ENCODE results near the gene MCHR1.
"Not testable (repeated sequence)": the region's sequence is repeated elsewhere in the genome, so short reads cannot be mapped to it uniquely, and the experiment has no call there.

Gene MCHR1

DNA sequence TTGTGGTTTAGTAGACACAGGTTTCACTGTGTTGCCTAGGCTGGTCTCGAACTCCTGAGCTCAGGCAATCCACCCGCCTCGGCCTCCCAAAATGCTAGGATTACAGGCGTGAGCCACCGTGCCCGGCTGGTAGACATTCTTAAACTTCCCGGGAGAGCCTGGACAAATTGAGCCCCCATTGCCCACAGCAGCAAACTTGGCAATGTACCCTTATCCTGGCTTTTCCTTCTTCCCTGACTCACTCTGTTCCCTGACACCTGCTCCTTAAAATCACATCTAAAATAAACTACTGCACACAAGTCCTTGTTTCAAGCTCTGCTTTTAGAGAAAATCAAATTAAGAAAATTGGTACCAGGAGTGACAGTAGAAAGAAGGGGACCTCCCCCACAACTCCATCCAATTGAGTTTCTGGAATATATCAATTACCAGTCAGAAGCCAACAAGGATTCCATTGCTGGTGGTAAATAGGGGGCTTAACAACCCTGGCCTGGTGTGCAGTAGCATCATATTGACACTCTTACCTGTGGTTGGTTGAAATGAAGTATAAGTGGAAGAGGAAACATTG is 7.4 kb upstream of the MCHR1 start:
- Mint-ChIP-seq H3K27ac (no peak overlapping the region), H3K4me1 (ENCODE audit: low read depth) (peaks cover 11% of the 10 kb centered on the region), H3K9me3 (ENCODE audit: low read depth) (no peaks in the 10 kb centered on the region), H3K27me3 (no peaks in the 10 kb centered on the region), H3K36me3 (peaks cover 2% of the 10 kb centered on the region), H3K4me3 (no peak overlapping the region)

DNA sequence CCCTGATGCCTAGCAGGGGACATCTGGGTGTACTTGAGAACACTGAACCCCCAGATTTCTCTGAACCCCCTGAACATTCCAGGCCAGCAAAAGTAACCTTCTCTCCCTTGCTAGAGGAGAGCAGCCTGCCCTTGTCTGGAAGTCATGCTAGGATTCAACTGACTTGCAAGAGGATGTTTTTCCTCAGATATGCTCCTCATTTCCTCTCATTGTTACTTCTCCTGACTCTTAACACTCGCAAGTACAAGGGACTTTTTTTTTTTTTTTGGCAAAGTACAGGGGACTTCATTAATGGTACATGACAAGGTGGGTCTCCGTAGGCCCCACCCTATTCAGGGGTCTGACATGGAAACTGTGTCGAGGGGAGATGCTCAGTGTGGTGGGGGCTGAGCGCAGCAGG is 6.3 kb upstream of the MCHR1 start:
- peaks cover 2% of the 10 kb centered on the region for H3K36me3 Mint-ChIP-seq
- no peak overlapping the region for H3K4me3 Mint-ChIP-seq
- no peaks in the 10 kb centered on the region for H3K27me3 Mint-ChIP-seq
- H3K4me1 Mint-ChIP-seq (ENCODE audit: low read depth) = peaks cover 10% of the 10 kb centered on the region
- no peaks in the 10 kb centered on the region for H3K9me3 Mint-ChIP-seq (ENCODE audit: low read depth)
- H3K27ac Mint-ChIP-seq = no peak overlapping the region

DNA sequence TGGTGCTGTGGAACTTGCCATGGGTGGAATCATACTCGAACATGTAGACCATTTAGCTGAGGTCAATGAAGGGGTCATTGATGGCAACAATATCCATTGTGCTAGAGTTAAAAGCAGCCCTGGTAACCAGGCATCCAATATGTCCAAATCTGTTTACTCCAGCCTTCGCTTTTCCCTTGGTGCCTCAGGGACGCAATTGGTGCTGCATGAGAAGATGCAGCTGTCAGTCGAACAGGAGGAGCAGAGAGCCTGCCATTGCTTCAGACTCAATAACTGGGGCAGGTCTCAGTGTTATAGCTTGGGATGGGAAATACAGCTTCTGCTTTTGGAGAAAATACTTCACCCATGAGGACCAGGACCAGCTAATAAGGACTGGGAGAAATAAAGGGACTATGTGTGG is 5.0 kb upstream of the MCHR1 start:
- Mint-ChIP-seq H3K27me3 (peaks cover 1% of the 10 kb centered on the region), H3K4me1 (ENCODE audit: low read depth) (peaks cover 2% of the 10 kb centered on the region), H3K4me3 (no peak overlapping the region), H3K27ac (no peak overlapping the region), H3K9me3 (ENCODE audit: low read depth) (no peaks in the 10 kb centered on the region), H3K36me3 (no peaks in the 10 kb centered on the region)

DNA sequence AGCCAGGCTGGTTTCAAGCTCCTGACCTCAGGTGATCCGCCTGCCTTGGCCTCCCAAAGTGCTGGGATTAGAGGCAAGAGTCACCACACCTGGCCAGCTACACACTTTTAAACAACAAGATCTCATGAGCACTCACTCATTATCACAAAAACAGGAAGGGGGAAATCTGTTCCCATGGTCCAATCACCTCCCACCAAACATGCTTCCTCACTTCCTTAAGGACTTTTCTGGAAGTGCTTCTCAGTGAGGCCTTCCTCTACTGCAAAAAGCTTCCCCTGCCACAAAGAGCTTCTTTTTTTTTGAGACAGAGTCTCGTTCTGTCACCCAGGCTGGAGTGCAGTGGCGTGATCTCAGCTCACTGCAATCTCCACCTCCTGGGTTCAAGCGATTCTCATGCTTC is 3.1 kb upstream of the MCHR1 start:
- H3K36me3 Mint-ChIP-seq; H3K9me3 Mint-ChIP-seq (ENCODE audit: low read depth); H3K4me1 Mint-ChIP-seq (ENCODE audit: low read depth); H3K4me3 Mint-ChIP-seq; H3K27ac Mint-ChIP-seq: not testable (repeated sequence)
- H3K27me3 Mint-ChIP-seq = peaks cover 10% of the 10 kb centered on the region

DNA sequence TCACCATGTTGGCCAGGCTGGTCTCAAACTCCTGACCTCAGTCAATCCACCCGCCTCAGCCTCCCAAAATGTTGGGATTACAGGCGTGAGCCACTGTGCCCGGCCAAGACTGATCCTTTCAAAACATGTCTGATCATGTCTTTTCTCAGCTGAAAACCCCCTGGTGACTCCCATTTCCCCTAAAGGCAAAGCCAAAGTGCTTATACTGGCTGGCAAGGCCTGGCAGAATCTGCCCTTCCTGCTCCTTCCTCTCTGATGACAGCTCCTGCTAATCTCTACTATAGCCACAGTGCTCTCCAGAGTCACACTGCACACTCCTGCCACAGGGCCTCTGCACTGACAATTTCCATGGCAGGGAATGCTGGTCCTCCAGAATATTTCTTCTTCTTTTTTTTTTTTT is 2.6 kb upstream of the MCHR1 start:
- H3K9me3 Mint-ChIP-seq (ENCODE audit: low read depth) = no peaks in the 10 kb centered on the region
- no peak overlapping the region for H3K4me3 Mint-ChIP-seq
- H3K27me3 Mint-ChIP-seq = peaks cover 10% of the 10 kb centered on the region
- H3K4me1 Mint-ChIP-seq (ENCODE audit: low read depth) = peaks cover under 1% of the 10 kb centered on the region
- no peaks in the 10 kb centered on the region for H3K36me3 Mint-ChIP-seq
- H3K27ac Mint-ChIP-seq = no peak overlapping the region

DNA sequence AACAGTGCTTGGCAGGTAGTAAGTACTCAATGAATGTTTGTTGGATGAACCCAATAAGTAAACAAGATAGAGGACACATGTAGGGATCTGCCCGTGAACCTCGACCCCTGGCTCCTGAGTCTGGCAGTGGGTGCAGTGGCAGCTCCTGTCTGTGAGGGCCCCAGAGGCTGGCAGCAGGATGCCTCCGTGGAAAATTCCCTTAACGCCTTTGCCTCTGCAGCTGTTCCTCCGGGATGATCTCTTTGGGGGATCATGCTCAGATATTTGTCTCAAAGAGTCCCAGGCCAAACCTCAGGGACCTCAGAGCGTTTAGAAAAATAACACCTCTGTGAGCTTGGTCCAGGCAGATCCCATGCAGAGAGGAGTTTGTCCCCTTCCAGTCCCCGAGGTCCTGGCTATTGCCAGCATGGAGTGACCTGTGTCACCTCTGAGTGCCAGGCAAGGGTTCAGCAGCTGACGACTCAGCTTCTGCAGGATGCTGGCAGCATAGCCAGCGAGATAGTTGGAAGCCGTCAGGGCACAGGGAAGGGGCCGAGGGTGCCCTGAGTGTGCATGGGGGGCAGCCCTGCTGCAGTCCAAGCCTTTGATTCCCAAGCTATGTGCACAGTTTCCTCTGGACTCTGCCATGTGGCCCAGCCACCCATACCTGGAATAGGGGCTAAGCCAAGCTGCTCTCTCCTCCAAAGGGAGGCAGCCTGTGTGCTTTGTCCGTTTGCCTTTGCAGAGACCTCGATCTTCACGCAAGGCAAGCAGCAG is 613 bp upstream of the MCHR1 start:
- H3K4me1 Mint-ChIP-seq (ENCODE audit: low read depth) = peaks cover 16% of the 10 kb centered on the region
- no peak overlapping the region for H3K27ac Mint-ChIP-seq
- H3K4me3 Mint-ChIP-seq = no peak overlapping the region
- peaks cover 10% of the 10 kb centered on the region for H3K27me3 Mint-ChIP-seq
- no peaks in the 10 kb centered on the region for H3K36me3 Mint-ChIP-seq
- H3K9me3 Mint-ChIP-seq (ENCODE audit: low read depth) = no peaks in the 10 kb centered on the region

DNA sequence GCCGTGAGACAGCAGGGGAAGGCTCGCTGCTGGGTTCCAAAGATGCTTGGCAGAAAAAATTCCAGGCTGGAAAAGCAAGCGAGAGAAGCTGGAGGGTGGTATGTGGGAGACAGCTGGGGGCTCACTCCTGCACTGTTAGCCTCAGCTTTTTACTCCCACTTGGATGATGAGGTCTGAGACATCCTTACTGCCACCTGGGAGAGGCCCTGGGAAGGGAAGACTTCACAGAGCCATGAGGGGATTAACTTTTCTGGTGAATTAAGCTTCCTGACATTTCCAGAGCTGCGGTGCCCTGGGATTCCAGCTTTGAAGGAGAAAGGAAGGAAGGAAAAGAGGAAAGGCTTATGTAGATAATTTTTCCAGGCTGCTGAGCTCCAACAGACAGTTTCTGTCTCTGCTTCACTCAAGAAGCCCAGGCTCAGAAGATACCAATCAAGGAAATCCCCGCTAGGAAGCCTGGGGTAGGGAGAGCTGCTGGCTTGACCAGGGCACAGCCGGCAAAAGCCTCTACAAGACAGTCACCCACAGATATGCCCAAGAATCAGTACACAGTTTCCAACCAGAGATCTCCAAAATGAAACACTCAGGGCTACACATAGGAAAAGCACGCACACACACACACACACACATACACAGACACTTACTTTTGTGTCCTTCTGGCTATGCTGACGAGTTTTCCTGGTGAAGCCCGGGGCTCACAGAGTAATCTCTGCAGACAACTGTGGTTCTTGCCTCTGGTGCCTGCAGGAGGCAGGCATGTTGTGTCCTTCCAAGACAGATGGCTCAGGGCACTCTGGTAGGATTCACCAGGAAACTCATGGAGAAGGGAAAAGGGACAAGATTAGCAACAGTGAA is 907 bp downstream of the MCHR1 start:
- H3K4me3 Mint-ChIP-seq = no peak overlapping the region
- H3K27ac Mint-ChIP-seq = peak overlapping the region; percentile 29
- H3K27me3 Mint-ChIP-seq = peaks cover 10% of the 10 kb centered on the region
- H3K9me3 Mint-ChIP-seq (ENCODE audit: low read depth) = no peaks in the 10 kb centered on the region
- no peaks in the 10 kb centered on the region for H3K36me3 Mint-ChIP-seq
- H3K4me1 Mint-ChIP-seq (ENCODE audit: low read depth) = peaks cover 23% of the 10 kb centered on the region

DNA sequence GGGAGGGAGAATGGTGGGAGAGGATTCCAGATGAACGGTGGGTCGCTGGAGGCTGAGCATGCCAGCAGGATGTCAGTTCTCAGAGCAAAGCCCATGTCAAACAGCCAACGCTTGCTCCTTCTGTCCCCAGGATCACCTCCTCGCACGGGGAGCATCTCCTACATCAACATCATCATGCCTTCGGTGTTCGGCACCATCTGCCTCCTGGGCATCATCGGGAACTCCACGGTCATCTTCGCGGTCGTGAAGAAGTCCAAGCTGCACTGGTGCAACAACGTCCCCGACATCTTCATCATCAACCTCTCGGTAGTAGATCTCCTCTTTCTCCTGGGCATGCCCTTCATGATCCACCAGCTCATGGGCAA is 1.5 kb downstream of the MCHR1 start:
- Mint-ChIP-seq H3K4me1 (ENCODE audit: low read depth) (peaks cover 26% of the 10 kb centered on the region), H3K9me3 (ENCODE audit: low read depth) (no peaks in the 10 kb centered on the region), H3K4me3 (no peak overlapping the region), H3K27me3 (peaks cover 10% of the 10 kb centered on the region), H3K27ac (no peak overlapping the region), H3K36me3 (no peaks in the 10 kb centered on the region)

DNA sequence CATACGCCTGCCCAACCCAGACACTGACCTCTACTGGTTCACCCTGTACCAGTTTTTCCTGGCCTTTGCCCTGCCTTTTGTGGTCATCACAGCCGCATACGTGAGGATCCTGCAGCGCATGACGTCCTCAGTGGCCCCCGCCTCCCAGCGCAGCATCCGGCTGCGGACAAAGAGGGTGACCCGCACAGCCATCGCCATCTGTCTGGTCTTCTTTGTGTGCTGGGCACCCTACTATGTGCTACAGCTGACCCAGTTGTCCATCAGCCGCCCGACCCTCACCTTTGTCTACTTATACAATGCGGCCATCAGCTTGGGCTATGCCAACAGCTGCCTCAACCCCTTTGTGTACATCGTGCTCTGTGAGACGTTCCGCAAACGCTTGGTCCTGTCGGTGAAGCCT is 2.2 kb downstream of the MCHR1 start:
- Mint-ChIP-seq H3K27ac (no peak overlapping the region), H3K27me3 (peaks cover 10% of the 10 kb centered on the region), H3K4me1 (ENCODE audit: low read depth) (peaks cover 28% of the 10 kb centered on the region), H3K36me3 (no peaks in the 10 kb centered on the region), H3K4me3 (no peak overlapping the region), H3K9me3 (ENCODE audit: low read depth) (no peaks in the 10 kb centered on the region)

DNA sequence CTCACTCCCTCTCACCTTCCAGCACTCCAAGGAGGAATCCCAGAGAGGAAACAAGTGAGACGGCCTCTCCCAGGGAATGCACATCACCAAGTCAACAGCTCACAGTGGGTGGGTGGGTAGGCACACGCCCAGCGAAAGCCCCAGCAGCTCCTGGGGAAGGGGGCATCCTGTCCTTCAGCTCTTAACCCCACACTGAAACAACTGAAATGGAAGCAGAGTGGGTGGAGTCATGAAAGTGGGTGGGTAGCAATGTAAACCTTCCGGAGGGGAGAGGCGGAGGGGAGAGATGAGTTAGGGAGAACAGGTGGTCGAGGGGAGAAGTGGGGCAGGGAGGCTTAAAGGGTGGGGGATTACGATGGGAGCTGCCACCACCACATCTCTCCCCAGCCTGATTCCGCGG is 5.4 kb downstream of the MCHR1 start:
- Mint-ChIP-seq H3K4me3 (peak overlapping the region; percentile 83), H3K36me3 (no peaks in the 10 kb centered on the region), H3K9me3 (ENCODE audit: low read depth) (no peaks in the 10 kb centered on the region), H3K4me1 (ENCODE audit: low read depth) (peaks cover 32% of the 10 kb centered on the region), H3K27ac (no peak overlapping the region), H3K27me3 (peaks cover 7% of the 10 kb centered on the region)

DNA sequence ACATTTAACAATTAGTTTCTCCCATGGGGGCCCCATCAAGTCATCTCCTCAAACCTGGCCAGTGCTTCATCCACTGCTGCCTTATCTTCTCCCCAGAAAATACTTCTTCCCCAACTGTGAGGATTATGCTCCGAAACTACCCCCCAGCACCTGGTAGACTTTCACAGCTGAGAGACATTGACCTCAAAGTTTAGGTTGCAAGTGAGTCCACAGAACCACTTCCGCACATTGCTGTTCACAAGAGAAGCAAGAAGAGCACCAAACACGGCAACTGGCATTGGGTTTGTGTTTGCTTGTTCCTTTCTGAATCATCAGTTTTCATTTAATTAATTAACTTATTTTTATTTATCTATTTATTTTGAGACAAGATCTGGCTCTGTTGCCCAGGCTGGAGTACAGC is 6.1 kb downstream of the MCHR1 start:
- H3K36me3 Mint-ChIP-seq = no peaks in the 10 kb centered on the region
- peak overlapping the region; percentile 83 for H3K4me3 Mint-ChIP-seq
- no peaks in the 10 kb centered on the region for H3K9me3 Mint-ChIP-seq (ENCODE audit: low read depth)
- peaks cover 32% of the 10 kb centered on the region for H3K4me1 Mint-ChIP-seq (ENCODE audit: low read depth)
- H3K27me3 Mint-ChIP-seq = peaks cover 3% of the 10 kb centered on the region
- H3K27ac Mint-ChIP-seq = peak overlapping the region; percentile 29

DNA sequence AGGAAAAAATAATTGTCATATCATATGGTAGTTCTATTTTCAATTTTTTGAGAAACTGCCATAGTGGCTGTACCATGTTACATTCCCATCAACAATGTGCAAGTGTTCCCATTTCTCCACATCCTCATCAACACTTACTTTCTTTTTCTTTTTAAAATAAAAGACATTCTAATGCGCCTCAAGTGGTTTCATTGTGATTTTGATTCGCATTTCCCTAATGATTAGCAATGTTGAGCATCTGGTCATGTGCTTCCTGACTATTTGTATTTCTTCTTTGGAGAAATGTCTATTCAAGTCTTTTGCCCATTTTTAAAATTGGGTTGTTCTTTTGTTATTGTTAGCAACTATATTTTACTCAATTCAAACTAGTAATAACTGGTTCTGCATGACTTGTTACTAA is 8.4 kb downstream of the MCHR1 start:
- Mint-ChIP-seq H3K36me3 (no peaks in the 10 kb centered on the region), H3K9me3 (ENCODE audit: low read depth) (no peaks in the 10 kb centered on the region), H3K4me1 (ENCODE audit: low read depth) (peaks cover 21% of the 10 kb centered on the region), H3K27ac (no peak overlapping the region), H3K4me3 (no peak overlapping the region), H3K27me3 (no peaks in the 10 kb centered on the region)

DNA sequence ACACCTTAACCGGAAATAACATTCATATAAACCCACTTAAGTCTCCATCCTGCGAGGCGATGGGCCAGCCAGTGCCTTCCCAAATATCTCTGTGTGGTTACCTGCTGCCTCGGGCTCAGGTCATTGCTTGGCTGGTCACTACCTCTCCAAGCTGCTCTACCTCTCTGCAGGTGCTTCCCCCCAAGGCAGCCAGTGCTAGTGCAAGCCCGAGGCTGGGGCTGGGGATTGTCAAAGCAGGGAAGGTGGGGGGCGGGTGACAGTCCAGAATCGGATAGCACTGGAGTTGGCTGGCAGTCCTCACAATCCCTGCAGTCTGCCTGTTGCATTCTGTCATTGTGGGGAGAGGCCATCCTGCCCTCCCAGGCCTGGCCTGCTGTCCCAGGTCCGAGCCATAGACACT is 11.1 kb downstream of the MCHR1 start:
- Mint-ChIP-seq H3K4me1 (ENCODE audit: low read depth) (peaks cover 6% of the 10 kb centered on the region), H3K4me3 (no peak overlapping the region), H3K27ac (no peak overlapping the region), H3K9me3 (ENCODE audit: low read depth) (no peaks in the 10 kb centered on the region), H3K36me3 (no peaks in the 10 kb centered on the region), H3K27me3 (no peaks in the 10 kb centered on the region)

DNA sequence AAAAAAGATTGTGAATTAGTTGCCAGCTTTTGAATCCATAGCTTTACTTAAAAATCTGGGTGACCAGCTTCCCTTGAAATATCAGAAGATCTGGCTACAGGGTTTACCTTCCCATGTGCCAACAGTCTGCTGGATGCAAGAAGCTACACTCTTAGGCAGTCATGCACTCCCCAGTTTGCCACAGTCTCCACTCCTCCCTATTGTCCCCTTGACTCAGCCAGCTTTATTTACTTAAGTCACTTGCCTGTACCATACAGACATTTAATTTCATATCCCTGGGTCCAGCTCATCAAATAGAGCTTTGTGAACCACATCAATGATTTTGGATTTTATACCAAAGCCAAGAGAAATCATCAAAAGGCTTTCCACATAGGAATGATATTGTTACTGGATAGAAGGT is 12.2 kb downstream of the MCHR1 start:
- H3K27me3 Mint-ChIP-seq = no peaks in the 10 kb centered on the region
- H3K36me3 Mint-ChIP-seq = no peaks in the 10 kb centered on the region
- H3K4me3 Mint-ChIP-seq = no peak overlapping the region
- H3K9me3 Mint-ChIP-seq (ENCODE audit: low read depth) = no peaks in the 10 kb centered on the region
- peaks cover 2% of the 10 kb centered on the region for H3K4me1 Mint-ChIP-seq (ENCODE audit: low read depth)
- no peak overlapping the region for H3K27ac Mint-ChIP-seq

DNA sequence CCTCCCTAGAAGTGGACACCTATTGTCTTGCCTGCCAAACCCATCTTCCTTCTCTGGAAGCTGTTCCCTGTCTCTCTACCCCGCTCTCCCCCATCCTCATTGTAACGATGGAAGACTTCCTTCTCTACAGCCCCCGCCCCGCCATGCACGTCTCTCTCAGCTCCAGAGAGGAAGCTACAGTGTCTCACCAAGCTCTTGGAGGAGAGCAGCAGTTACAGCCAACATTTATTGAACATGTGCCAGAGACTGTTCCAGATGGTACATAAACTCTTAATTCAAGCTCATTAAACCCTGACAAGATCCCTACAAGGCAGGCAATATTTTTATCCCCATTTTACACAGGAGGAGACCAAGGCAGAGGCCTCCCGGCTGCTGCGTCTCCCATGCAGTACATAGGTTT is 15.1 kb downstream of the MCHR1 start:
- no peaks in the 10 kb centered on the region for H3K9me3 Mint-ChIP-seq (ENCODE audit: low read depth)
- no peaks in the 10 kb centered on the region for H3K36me3 Mint-ChIP-seq
- H3K27ac Mint-ChIP-seq = no peak overlapping the region
- H3K4me1 Mint-ChIP-seq (ENCODE audit: low read depth) = no peaks in the 10 kb centered on the region
- no peaks in the 10 kb centered on the region for H3K27me3 Mint-ChIP-seq
- H3K4me3 Mint-ChIP-seq = no peak overlapping the region
